PC-9 (cell line): ENCODE data around the gene LMCD1.

Experiments used
- EZH2 ChIP-seq: fragments of 200-600 bp; sonication (generic); IDR thresholded peaks from 2 replicates; pipeline ENCODE4 v1.8.0; 2017; ENCODE audit warnings: antibody characterized with exemption, low read depth
- TF ChIP-seq, protein P1 (sequence below): fragments of 200-600 bp; sonication (generic); conservative IDR thresholded peaks from 2 replicates; pipeline ENCODE4 v1.6.1; 2017; ENCODE audit warnings: mixed run types, antibody characterized with exemption, mild to moderate bottlenecking, moderate library complexity

DNA sequence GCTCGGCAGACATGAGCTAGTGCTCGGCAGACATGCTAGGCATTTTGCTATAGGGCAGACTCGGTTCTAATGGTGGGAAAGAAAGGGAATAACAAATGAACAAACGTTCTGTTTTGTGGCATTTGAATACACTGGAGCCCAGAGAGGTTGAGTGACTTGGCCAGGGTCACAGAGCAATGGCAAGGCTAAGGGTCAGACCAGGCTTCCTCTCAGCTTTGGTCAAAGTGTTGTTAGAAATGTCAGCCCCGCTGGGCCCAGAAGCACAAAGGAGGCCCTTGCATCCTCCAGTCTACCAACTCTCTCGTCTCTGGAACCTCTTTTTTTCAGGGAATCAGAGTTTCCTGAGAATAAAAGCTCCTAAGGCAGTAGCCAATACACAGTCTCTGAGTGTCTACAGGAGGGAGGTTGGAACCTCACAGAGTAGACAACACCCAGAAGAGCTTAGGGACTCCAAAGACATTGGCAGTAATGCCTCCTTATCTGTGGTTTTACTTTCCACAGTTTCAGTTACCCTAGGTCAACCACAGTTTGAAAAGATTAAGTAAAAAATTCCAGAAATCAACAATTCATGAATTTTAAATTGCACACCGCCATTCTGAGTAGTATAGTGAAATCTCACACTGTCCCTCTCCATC, 95.7 kb downstream of the LMCD1 start:
- TF ChIP-seq, protein P1, sequence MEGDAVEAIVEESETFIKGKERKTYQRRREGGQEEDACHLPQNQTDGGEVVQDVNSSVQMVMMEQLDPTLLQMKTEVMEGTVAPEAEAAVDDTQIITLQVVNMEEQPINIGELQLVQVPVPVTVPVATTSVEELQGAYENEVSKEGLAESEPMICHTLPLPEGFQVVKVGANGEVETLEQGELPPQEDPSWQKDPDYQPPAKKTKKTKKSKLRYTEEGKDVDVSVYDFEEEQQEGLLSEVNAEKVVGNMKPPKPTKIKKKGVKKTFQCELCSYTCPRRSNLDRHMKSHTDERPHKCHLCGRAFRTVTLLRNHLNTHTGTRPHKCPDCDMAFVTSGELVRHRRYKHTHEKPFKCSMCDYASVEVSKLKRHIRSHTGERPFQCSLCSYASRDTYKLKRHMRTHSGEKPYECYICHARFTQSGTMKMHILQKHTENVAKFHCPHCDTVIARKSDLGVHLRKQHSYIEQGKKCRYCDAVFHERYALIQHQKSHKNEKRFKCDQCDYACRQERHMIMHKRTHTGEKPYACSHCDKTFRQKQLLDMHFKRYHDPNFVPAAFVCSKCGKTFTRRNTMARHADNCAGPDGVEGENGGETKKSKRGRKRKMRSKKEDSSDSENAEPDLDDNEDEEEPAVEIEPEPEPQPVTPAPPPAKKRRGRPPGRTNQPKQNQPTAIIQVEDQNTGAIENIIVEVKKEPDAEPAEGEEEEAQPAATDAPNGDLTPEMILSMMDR, result no peak
- TF ChIP-seq EZH2, result no peak
